Neural progenitor cell (in vitro differentiated cells): ENCODE measurements around the gene SPACA9.

Experiments used
- CTCF ChIP-seq: fragments of 200-600 bp; sonication (generic); IDR thresholded peaks from 2 replicates; pipeline ENCODE4 v1.5.1; 2017; ENCODE audit warnings: antibody characterized with exemption, mild to moderate bottlenecking
- EZH2 ChIP-seq: fragments of 200-600 bp; sonication (generic); IDR thresholded peaks from 2 replicates; pipeline ENCODE4 v1.6.1; 2017; ENCODE audit warnings: antibody characterized with exemption, mild to moderate bottlenecking, moderate library complexity

GRCh38 chr9:132894346-132894745 lies 15.6 kb downstream of the SPACA9 start:
- TF ChIP-seq CTCF: no peak
- no peak for TF ChIP-seq EZH2
